DMS 273 (cell line): Measurements from ENCODE around the gene NOX4.
"Not testable (repeated sequence)": the region's sequence is repeated elsewhere in the genome, so short reads cannot be mapped to it uniquely, and the experiment has no call there.

Experiments used
- DNase-seq: peaks from one replicate; lab custom pipeline; 2025; ENCODE audit not compliant: unreplicated experiment; lab: John Stamatoyannopoulos, UW

Gene NOX4

GRCh38 chr11:89463266-89463780 is 27.9 kb downstream of the NOX4 start:
- no peak for DNase-seq

DNA sequence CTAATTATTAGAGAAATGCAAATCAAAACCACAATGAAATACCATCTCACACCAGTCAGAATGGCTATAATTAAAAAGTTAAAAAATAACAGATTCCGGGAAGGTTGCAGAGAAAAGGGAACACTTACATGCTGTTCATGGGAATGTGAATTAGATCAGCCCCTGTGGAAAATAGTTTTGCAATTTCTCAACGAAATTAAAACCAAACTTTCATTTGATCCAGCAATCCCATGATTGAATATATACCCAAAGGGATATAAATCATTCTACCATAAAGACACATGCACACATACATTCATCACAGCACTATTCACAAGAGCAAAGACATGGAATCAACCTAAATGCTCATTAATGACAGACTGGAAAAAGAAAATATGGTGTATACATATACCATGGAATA is 32.5 kb downstream of the NOX4 start:
- DNase-seq: no peak

DNA sequence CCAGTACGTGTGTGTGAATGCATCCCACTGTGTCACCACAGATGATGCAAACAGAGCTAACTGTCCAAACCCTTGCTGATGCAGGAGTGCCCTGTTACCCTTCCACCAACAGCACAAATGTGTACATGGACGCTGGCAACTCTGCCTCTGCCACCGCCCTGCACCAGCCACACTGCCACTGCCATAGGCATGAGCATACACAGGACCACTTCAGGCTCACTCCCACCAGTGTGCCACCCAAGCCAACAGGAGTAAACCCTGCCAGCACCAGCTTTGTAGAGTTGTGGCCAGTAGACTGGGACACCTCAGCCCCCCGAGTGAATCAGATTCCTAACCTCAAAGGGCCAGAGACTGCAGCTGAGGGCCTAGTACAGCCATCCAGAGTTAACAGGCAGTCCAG is 34.0 kb downstream of the NOX4 start:
- DNase-seq: no peak

DNA sequence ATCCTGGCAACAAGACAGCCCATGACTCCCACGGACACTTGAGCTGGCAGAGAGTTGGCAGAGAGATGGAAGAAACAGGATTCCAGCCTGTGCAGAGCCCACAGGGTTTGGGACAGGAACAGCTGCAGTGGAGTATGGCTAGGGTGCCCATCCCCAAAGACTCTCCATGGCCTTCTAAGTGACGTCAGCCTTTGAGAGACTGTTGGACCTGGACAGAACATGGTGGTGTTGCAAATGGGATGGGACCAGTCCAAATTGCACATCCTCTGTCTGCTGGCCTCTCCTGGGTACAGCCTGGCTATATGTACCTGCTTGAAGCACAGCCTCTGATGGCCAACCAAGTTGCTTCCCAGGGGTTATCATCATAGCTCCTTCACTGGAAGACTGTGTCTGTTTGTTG is 34.5 kb downstream of the NOX4 start:
- no peak for DNase-seq

GRCh38 chr11:89452780-89453179 is 38.4 kb downstream of the NOX4 start:
- no peak for DNase-seq

DNA sequence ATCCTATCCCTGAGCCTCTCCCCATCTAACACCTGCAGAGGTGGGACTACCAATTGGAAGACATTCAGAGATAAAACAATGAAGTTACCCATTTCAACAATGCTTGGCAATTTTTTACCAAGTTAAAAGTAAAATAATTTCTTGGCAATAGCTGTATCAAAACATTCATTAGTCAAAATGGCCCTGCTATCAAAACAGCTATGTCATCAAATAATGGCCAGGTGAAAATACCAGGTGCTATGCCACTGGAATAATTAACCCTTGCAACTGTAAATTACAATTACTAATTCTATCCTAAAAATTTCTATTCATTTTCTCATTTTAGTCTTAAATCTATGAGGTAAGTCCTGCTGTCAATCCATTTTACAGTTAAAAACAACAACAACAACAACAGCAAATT is 43.3 kb downstream of the NOX4 start:
- no peak for DNase-seq

DNA sequence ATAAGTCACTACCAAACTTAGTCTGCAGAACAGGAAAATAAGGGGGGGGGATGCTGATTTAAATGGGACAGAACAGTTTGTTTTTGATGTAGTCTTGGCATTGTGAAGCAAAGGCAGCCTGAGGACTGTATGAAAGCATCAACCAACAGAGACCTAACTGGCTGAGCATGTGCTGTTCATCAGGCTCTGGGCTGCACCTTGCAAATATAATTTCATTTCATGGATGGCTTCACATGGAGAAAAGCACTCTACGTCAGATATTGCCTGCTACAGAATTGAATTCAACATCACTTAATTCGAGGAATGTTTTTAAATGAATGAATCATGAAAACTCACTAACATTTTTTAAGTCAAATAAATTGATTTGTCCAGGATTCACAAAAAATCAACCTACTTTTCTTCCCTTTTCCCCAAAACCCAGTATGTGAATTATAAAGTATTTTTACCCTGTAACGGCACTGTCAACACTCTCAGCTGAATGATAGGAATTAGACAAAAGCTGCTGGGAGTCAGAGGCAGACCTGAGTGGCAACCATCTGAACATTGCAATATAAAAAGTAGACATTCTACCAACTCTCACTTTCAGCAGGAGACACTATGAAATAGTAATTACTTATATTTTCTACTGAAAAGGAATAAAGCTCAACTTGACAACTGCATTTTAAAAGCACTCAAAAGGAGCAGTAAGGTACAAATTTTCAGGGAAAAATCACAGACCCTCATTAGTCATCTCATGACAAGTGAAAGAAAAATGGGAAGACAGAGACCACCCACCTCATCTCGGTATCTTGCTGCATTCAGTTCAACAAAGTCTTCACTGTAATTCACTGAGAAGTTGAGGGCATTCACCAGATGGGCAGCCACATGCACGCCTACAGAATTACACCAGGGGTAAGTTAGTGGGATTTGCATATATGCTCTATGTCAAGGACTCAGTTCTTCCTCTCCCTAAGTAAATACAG is 47.5 kb downstream of the NOX4 start:
- DNase-seq: no peak

- no peak for DNase-seq
These were observed 48.4 kb downstream of the NOX4 start for GRCh38 chr11:89442801-89443200.

DNA sequence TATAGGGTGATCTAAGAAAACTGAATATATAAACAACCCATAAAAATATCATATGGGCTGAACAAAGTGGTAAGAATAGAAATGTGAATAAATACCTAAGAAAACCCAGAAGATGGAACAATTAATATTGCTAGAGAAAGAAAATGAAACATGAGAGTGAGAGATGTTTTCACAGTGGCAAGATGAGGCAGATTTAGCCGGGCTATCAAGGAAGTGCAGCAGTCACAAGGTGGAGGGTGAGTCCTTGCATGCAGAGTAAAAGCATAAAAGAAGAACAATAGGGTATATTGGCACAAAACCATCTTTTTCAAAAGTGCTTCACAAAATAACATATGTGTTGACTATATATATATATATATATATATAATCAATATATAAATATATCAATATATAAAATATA is 49.6 kb downstream of the NOX4 start:
- DNase-seq: no peak

DNA sequence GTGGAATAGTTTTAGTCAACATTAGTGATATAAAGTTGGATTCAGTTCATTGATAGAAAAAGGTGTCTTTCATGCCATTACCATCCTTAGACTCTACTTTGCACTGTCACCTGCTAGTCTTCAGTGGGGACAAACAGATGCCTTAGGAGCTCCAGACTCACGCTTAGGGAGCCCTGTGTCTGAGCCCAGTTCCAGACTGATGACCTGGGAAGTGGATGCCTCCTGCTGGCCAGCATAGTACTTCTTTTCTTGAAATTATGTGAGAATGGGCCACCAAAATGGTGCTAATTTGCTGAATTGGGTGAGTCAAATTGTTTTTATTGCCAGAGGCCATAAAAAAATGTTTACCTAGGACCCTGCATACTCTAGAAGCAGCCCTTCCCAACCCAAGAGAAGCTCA is 53.9 kb downstream of the NOX4 start:
- DNase-seq: no peak

DNA sequence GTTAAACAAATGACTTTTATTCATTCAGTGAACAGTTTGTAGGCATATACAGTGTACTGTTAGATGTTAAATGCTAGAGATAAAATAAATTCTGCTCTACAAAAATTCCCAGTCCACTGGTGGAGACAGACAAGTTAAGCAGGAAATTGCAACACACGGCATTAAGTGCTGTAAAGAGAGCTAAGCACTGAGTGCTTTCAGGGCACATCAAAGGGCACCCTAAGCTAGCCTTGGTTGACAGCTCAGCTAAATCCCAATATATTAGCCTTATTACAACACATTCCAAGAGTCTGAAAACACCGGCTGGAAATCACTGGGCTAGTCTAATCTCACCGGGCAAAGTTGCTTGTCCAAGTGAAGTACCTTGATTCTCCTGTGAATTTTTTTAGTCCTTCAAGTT is 55.1 kb downstream of the NOX4 start:
- DNase-seq: no peak

GRCh38 chr11:89433278-89433677 is 57.9 kb downstream of the NOX4 start:
- DNase-seq: no peak

DNA sequence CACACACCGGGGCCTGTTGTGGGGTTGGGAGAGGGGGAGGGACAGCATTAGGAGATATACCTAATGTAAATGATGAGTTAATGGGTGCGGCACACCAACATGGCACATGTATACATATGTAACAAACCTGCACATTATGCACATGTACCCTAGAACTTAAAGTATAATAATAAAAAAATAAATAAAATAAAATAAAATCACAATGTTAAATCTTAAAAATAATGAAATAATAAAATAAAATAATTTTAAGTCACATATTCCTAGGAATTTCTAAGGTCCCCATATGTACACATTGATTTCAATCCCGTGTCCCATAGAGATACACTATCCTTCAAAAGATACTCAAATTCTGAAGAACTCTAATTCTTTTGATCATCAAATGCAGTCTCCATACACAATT is 59.0 kb downstream of the NOX4 start:
- DNase-seq: not testable (repeated sequence)

DNA sequence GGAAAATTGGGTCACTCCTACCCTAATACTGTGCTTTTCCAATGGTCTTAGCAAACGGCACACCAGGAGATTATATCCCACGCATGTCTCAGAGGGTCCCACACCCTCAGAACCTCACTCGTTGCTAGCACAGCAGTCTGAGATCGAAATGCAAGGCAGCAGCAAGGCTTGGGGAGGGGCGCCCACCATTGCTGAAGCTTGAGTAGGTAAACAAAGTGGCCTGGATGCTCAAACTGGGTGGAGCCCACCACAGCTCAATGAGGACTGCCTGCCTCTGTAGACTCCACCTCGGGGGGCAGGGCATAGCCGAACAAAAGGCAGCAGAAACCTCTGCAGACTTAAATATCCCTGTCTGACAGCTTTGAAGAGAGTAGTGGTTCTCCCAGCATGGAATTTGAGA is 64.7 kb downstream of the NOX4 start:
- not testable (repeated sequence) for DNase-seq

- no peak for DNase-seq
These were observed 69.5 kb downstream of the NOX4 start for GRCh38 chr11:89421718-89422117.

DNA sequence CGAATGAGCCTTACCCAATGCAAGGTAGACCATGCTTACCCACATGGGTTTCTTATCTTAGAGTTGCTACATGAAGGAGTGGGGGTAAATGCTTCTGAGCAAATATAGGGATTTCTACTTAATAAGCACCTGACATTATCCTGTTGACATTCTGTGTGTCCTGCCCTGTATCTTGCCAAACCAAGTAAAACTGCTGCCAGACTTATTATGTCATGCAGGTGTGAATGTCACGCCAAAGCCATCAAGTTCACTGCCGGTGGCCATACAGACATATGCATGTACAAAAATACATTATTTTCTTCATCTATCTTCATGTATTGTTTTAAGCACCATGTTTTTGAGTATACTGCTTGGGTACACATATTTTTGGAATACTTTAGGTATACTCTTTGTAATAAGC is 70.2 kb downstream of the NOX4 start:
- DNase-seq: no peak

DNA sequence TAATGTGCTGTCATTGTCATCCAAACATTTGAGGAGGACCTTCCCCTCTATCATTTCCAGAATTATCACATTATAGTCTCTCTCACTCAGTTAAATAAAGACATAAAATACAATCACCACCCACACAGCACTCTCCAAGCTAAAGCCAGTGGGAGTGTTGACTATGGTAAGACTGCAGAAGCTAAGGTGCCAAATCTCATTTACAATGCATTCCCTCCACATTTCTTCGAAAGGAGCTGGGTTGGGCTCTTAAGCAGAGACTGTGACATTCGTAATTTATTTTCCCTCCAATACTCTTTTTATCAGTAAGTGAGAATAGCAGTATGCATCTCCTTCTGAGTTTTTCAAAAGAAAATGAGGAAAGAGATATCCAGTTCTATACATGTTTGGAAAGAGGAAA is 74.2 kb downstream of the NOX4 start:
- no peak for DNase-seq

DNA sequence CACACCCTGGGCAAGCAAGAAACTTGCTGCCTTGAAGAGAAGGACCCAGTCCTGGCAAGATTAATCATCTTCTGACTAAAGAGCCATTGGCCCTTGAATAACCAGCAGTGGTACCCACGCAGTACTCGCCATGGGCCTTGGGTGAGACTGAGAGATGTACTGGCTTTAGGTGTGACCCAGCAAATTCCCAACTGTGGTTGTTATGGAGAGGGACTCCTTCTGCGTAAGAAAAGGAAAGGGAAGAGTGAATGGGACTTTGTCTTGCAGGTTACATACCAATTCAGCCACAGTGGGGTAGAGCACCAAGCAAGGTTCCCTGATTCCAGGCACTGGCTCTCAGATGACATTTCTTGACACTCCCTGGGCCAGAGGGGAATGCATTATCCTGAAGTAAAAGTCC is 80.1 kb downstream of the NOX4 start:
- DNase-seq: not testable (repeated sequence)

DNA sequence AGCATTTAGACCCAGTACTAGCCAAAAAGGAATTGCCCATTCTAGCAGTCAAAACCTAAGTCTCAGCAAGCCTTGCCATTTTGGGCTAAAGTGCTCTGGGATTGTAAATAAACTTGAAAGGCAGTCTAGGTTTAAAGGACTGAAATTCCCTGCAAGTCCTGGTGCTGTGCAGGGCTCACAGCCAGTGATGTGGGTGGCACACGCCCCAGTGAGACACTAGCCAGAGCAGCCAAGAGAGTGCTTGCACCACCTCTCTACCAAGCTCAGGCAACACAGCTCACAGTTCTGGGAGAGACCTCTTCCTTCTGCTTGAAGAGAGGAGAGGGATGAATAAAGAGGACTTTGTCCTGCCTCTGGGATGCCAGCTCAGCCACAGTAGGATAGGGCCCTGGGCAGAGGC is 80.5 kb downstream of the NOX4 start:
- DNase-seq: not testable (repeated sequence)

DNA sequence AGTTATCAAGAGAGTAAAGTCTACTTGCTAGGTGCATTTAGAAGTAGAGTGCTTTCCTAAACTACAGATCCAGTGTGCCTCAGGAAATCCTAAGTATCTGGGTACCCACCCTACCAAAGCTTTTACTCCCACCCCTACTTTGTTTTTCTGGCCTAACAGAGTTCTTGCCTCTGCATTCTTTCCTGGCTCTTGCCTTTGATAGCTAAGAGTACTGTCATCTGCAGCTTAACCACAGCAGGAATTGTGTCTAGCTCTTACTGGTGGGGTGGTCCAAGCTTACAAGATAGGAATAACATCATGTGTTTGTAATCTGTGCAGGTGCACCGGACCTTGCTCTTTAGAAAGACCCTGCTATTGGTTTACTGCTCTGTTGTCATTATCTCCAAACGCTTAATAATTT is 82.7 kb downstream of the NOX4 start:
- not testable (repeated sequence) for DNase-seq

DNA sequence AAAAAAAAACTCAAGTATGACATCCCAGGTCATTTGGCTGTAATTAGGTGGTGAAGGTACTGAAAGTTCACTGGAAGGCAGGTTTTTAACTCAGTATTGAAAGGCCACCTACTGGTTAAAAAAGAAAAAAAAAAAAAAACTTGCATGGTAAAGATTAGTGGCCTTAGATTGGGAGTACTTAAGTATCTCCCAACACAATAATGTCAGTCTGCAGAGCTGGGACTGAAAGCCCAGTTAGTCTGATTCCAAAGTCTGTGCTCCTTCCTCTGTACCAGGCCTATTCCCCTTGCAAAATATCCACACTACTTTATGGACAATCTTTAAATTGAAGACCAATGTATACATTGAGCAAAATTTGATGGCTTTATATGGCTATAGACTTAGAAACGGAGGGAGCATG is 85.5 kb downstream of the NOX4 start:
- no peak for DNase-seq

DNA sequence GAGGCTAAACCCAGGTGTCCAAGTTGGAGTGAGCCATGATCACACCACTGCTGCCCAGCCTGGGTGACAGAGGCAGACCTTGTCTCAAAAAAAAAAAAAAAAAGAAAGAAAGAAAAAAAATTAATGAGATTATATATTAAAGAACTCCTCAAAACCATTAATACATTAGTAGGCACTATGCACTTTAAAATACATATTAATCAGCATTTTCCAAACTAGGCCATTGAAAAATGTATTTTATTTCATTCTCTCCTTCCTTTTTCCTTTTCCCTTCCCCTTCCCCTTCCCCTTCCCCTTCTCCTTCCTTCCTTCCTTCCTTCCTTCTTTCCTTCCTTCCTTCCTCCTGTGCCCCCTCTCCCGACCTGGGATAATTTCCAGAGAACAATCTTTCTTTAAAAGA is 99.5 kb downstream of the NOX4 start:
- not testable (repeated sequence) for DNase-seq

DNA sequence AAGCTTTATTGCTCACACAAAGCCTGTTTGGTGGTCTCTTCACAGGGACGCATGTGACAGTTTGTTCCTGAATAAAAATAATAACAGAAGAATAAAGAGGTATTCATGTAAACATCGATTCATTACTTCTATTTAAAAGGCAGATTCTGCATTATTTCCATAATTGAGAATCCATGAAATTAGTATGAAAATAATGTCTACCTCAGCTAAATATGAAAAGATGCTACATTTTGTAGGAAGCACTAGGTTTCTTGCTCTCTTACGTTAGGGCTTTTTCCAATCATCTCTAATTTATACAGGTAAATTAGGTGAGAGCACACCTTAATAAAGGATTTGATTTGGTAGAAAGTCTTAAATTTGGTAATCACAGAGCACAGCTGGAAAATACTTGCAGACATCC is 103.7 kb downstream of the NOX4 start:
- not testable (repeated sequence) for DNase-seq
